Measurements from ENCODE around the gene KRTAP5-1. TPM values are rescaled to one million over a fixed set of nuclear protein-coding genes. Genes with fewer than 3 reads are reported as not detected.

The KRTAP5-1 gene
- polyA plus RNA-seq, 1 of the 3 experiments (the other 2 are of a cell fraction) = not detected

- POLR2A ChIA-PET = no interaction called here
Measured at GRCh38 chr11:1566381-1567051, 18.6 kb downstream of the KRTAP5-1 start.

DNA sequence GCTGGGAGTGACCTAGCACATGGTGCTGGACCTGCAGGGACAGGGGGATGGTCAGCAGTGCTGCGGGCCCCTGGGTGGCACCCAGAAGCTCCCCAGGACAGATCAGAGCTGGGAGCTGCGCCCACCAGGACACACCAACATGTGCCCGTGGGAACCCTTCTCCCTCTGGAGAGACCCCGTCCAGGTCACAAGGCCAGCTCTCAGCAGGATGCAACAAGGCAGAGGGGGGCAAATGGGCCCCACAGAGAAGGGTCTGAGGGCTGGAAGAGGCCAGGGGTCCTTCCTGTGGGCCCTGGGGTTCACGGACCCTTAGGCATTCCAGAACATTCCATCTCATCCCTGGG lies 19.2 kb downstream of the KRTAP5-1 start:
- H3K4me1 ChIP-seq (ENCODE audit: control insufficient read depth in 1 of 2, insufficient read depth in 2 of 2, low read depth in 1 of 2, low read length in 1 of 2) = peaks cover 0 to 38% of the 10 kb centered on the region in 2 experiments; a peak in 1 of 4 replicates
- ChIA-PET CTCF (interaction anchor here (0.5 to 18.1 kb wide), 4 partner anchors 8 to 30 kb away, joined by 3 to 398 read pairs (median 26); no protein-coding TSS in a partner anchor), POLR2A (no interaction called here)
- H3K9me2 ChIP-seq = no peaks in the 10 kb centered on the region
- no peaks in the 10 kb centered on the region for H3F3A ChIP-seq (replicated peaks; ENCODE audit: insufficient read depth)
- H2AFZ ChIP-seq (ENCODE audit: low read depth) = no peak overlapping the region
- peaks cover 18% of the 10 kb centered on the region for H4K20me1 ChIP-seq (ENCODE audit: insufficient read depth)
- H3K9me3 ChIP-seq = no peaks in the 10 kb centered on the region
- no peak overlapping the region for H3K4me3 ChIP-seq (ENCODE audit: low read depth in 2 of 2, low read length in 1 of 2)
- no peaks in the 10 kb centered on the region for H3K36me3 ChIP-seq (replicated peaks in 1 of 2; ENCODE audit: control insufficient read depth in 1 of 2, insufficient read depth in 2 of 2, low read length in 1 of 2)
- TF ChIP-seq USF1 (IDR thresholded peaks at IDR 0.05; ENCODE audit: borderline replicate concordance, low read depth) (no peak), EZH2phosphoT487 (IDR thresholded peaks at IDR 0.05; ENCODE audit: borderline replicate concordance, low read depth) (no peak), POLR2AphosphoS5 (IDR thresholded peaks at IDR 0.05; ENCODE audit: low read depth, low read length) (no peak), YY1 (IDR thresholded peaks at IDR 0.05; ENCODE audit: low read depth) (no peak), RFX5 (IDR thresholded peaks at IDR 0.05; ENCODE audit: low read length) (no peak)
- TF ChIP-seq, protein P1, sequence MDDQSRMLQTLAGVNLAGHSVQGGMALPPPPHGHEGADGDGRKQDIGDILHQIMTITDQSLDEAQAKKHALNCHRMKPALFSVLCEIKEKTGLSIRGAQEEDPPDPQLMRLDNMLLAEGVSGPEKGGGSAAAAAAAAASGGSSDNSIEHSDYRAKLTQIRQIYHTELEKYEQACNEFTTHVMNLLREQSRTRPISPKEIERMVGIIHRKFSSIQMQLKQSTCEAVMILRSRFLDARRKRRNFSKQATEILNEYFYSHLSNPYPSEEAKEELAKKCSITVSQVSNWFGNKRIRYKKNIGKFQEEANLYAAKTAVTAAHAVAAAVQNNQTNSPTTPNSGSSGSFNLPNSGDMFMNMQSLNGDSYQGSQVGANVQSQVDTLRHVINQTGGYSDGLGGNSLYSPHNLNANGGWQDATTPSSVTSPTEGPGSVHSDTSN (IDR thresholded peaks at IDR 0.05) = no peak
- no peaks in the 10 kb centered on the region for H3K79me2 ChIP-seq (ENCODE audit: insufficient read depth)
- H3K4me2 ChIP-seq = no peak overlapping the region
- no peak overlapping the region for H3K9ac ChIP-seq
- DNase-seq = no peak
- 63% methylated on average over 2 of the region's 5 CpGs for WGBS (ENCODE audit: low lambda C conversion rate)
- H3K27ac ChIP-seq (ENCODE audit: low read depth in 2 of 2, low read length in 1 of 2) = no peak overlapping the region
- H3K27me3 ChIP-seq (ENCODE audit: insufficient read depth) = no peaks in the 10 kb centered on the region

More at GRCh38 chr11:1566381-1567051, 18.6 kb downstream of the KRTAP5-1 start:
- TF ChIP-seq ELF1 (IDR thresholded peaks at IDR 0.05) = no peak
- no peak for TF ChIP-seq FOXJ3 (CRISPR knock-in tag; IDR thresholded peaks at IDR 0.05)
- TF ChIP-seq EP300 (IDR thresholded peaks at IDR 0.05; ENCODE audit: borderline replicate concordance in 1 of 2, low read depth in 1 of 2, low read length in 1 of 2) = no peak
- TF ChIP-seq GATA2 (CRISPR knock-in tag; IDR thresholded peaks at IDR 0.05) = no peak
- TF ChIP-seq TAF1 (IDR thresholded peaks at IDR 0.05; ENCODE audit: borderline replicate concordance, low read depth, low read length) = no peak
- TF ChIP-seq CTCF (IDR thresholded peaks at IDR 0.05) = no peak
- TF ChIP-seq GABPA (IDR thresholded peaks at IDR 0.05; ENCODE audit: low read depth) = no peak
- no peak for TF ChIP-seq SMC3 (IDR thresholded peaks at IDR 0.05; ENCODE audit: low read depth, low read length)
- no peak for TF ChIP-seq MEF2A (IDR thresholded peaks at IDR 0.05; ENCODE audit: borderline replicate concordance, low read depth)
- TF ChIP-seq FOXM1 (IDR thresholded peaks at IDR 0.05; ENCODE audit: low read depth) = no peak
- no peak for TF ChIP-seq FOSL2 (IDR thresholded peaks at IDR 0.05; ENCODE audit: borderline replicate concordance, low read depth)
- Histone ChIP-seq H3K4me3 (ENCODE audit: low read depth in 2 of 2, low read length in 1 of 2) (no peak overlapping the region), H3K4me2 (no peak overlapping the region), H3F3A (replicated peaks; ENCODE audit: insufficient read depth) (no peaks in the 10 kb centered on the region), H2AFZ (ENCODE audit: low read depth) (no peak overlapping the region), H3K4me1 (ENCODE audit: control insufficient read depth in 1 of 2, insufficient read depth in 2 of 2, low read depth in 1 of 2, low read length in 1 of 2) (peaks cover 0 to 38% of the 10 kb centered on the region in 2 experiments; a peak in 1 of 4 replicates), H3K9me2 (no peaks in the 10 kb centered on the region), H3K27ac (ENCODE audit: low read depth in 2 of 2, low read length in 1 of 2) (no peak overlapping the region), H4K20me1 (ENCODE audit: insufficient read depth) (peaks cover 18% of the 10 kb centered on the region), H3K9ac (no peak overlapping the region), H3K36me3 (replicated peaks in 1 of 2; ENCODE audit: control insufficient read depth in 1 of 2, insufficient read depth in 2 of 2, low read length in 1 of 2) (no peaks in the 10 kb centered on the region), H3K79me2 (ENCODE audit: insufficient read depth) (no peaks in the 10 kb centered on the region), H3K9me3 (no peaks in the 10 kb centered on the region), H3K27me3 (ENCODE audit: insufficient read depth) (no peaks in the 10 kb centered on the region)
- CTCF ChIA-PET = interaction anchor here (0.5 to 18.1 kb wide), 6 partner anchors 8 to 30 kb away, joined by 3 to 398 read pairs (median 4); no protein-coding TSS in a partner anchor
- DNase-seq = no peak
- WGBS (ENCODE audit: low lambda C conversion rate) = 81% methylated on average over 13 of the region's 20 CpGs

Data from SK-N-SH (cell line).